ENCODE measurements around the gene MRPS26.

GRCh38 chr20:3011752-3012151 lies 34.1 kb upstream of the MRPS26 start:
- TF ChIP-seq CTCF (IDR thresholded peaks at IDR 0.05) (no peak), POLR2A (IDR thresholded peaks at IDR 0.05) (no peak)

Measured in heart left ventricle (tissue), 13 donors.